GM18520 (cell line): Measurements from ENCODE around the gene GPS1.

ENCODE experiments used
- ATAC-seq: cut with Tn5 transposase; IDR thresholded peaks from one replicate; pipeline ENCODE4 v1.9.1; 2021; ENCODE audit not compliant: unreplicated experiment

Gene GPS1

DNA sequence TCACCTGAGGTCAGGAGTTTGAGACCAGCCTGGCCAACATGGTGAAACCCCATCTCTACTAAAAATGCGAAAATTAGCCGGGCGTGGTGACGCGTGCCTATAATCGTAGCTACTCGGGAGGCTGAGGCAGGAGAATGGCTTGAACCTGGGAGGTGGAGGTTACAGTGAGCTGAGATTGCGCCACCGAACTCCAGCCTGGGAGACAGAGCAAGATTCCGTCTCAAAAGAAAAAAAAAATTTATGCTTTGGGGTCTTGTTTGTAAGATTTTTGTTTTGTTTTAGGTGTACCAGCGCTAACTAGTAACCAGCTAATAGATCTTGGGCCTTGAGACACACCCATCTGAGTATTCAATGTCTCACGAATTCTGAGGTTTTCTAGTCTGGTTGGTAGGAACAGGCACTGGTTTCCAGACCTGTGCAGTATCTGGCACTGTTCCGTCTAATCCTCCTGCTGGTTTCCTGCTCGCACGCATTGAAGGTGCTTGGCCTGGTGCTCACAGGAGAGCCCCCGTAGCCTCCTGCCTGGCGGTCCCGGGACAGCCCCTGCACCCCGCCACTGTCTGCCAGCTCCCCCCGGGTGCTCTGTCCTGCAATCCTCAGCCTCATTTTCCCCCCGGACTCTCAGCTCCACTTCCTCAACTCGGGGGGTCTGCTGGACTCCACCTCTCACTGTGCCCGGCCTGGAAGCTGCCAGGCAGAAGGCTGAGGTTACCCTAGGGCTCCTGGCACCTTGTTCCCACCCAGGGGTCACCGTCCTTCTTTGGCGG, 24.5 kb downstream of the GPS1 start:
- ATAC-seq, result no peak

- no peak for ATAC-seq
Observed at GRCh38 chr17:82076785-82077591, 25.3 kb downstream of the GPS1 start.

GRCh38 chr17:82077617-82078358, 26.1 kb downstream of the GPS1 start:
- no peak for ATAC-seq

DNA sequence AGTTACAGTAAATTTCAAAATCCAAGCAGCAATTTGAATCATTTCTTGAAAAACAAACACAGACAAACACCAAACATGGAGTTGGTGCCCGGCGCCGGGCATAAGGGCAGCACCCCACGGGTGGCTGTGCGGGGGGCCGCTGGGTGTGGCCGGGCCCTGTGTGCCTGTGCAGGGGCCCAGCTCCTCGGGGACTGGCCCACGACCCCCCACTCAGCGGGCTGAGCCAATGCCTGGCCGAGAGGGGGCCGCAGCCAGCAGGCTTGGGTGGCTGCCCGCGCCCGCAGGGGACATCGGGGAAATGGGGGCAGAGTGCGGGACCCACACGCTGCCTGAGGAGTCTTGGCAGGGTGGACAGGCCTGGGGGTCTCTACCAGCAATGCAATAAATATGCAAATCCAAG, 26.7 kb downstream of the GPS1 start:
- no peak for ATAC-seq

GRCh38 chr17:82079001-82079677, 27.4 kb downstream of the GPS1 start:
- no peak for ATAC-seq

- no peak for ATAC-seq
Observed at GRCh38 chr17:82080048-82080788, 28.5 kb downstream of the GPS1 start.

GRCh38 chr17:82080789-82081464, 29.2 kb downstream of the GPS1 start:
- no peak for ATAC-seq

DNA sequence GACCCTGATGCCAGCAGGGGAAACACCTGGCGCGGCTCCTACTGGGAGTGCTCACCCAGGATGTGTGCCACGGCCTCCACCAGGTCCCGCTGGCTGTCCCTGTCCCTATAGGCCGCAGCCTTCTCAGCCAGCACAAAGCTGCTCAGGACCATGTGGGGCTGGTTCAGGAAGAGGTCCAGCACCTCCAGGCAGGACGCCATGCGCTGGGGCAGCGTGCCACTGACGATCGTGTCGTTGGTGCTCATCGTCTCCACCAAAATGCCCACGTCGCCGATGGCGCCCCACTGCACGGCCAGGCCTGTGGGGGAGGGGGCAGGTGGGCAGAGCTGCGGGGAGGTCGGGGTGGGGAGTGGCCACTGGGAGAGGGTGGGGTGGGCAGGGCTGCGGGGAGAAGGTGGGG, 29.8 kb downstream of the GPS1 start:
- no peak for ATAC-seq

DNA sequence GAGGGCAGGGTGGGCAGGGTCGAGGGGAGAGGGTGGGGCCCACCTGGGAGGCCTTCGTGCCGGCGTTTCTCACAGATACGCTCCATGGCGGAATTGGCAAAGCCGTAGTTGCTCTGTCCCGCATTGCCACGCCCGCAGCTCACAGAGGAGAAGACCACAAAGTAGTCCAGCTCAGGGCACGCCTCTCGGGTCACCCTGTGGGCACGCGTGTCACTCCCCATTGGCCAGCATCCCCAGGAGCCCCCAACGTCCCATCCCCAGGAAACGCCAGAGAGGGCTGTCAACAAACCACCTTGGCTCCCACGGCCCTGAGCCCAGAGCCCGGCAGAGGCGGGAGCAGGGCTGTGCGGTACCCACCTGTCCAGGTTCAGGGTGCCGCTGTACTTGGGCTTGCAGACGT, 30.3 kb downstream of the GPS1 start:
- no peak for ATAC-seq

GRCh38 chr17:82082456-82082855, 30.8 kb downstream of the GPS1 start:
- no peak for ATAC-seq

DNA sequence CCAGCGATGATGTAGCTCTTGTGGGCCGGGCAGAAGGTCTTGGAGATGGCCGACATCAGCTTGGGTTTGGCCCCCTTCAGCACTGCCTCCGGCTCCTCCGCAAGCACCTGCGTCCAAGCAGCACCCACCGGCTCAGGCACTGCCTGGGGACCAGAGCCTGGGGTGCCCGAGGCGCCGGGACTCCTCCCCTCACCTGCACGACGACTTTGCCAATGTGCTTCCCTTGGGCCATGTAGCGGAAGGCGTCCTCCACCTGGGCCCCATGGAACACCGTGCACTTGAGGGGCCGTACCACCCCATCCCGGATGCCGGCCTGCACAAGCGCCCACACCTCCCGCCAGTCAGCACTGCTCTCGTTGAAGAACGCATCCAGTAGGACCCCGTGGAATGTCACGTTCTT, 31.3 kb downstream of the GPS1 start:
- ATAC-seq, result no peak

DNA sequence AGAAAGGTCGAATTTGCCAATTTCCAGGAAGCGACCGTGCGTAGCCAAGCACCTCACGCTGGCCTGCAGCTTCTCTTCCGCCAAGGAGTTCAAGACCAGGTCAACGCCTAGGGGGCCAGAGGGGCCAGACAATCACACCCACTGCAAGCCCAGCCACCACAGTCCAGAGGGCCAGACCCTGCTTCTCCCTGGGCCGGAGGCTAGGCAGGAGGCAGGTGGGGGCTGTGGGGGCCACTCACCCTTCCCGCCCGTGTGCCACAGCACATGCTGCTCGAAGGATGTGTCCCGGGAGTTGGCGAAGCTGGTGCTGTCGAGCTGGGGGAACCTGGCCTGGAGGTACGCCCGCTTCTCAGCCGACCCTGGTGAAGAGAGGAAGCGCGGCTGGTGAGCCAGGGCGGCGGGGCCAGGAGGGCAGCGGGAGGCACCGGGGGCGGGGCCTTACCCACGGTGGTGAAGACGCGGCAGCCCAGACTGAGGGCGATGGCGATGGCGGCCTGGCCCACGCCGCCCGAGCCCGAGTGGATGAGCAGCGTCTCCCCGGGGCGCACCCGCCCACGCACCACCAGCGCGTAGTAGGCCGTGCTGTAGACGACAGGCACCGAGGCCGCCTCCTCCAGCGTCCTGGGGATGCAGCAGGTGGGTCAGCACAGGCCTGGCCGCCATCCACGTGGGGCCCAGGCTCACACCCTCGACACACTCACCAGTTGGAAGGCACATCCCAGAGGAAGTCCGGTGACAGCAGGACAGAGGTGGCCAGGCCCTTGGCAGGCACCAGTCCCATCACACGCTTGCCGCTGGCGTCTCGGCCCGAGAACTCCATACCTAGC, 32.0 kb downstream of the GPS1 start:
- ATAC-seq, result no peak

DNA sequence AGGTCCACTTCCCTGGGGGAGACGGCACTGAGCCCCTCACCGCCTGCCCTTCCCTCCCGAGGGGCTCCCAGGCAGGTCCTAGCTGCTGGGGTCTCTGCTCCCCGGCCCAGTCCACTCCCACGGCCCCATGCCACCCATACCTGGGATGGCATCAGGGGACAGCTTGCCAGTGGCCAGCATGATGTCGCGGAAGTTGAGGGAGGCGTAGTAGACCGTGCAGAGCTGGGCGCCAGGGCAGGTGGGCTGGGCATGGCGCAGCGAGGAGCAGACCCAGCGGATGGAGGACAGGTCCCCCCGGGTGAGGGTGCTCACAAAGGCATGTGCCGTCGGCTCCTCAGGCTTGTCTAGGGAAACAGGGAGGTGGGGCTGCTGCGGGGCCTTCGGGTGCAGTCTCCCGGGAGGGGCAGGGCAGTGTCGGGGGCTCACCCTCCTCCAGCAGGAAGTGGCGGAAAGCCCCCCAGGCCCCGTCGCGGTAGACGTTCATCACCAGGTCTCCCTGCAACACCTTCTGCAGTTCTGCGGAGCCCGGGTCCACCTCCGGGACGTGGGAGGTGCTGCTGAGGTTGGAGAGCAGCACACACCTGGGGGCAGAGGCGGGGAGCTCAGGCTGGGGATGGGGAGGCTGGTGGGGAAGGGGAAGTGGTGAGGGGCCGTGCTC, 32.8 kb downstream of the GPS1 start:
- ATAC-seq, result no peak

- no peak for ATAC-seq
Observed at GRCh38 chr17:82085031-82085861, 33.5 kb downstream of the GPS1 start.

- no peak for ATAC-seq
Observed at GRCh38 chr17:82085931-82086764, 34.5 kb downstream of the GPS1 start.

DNA sequence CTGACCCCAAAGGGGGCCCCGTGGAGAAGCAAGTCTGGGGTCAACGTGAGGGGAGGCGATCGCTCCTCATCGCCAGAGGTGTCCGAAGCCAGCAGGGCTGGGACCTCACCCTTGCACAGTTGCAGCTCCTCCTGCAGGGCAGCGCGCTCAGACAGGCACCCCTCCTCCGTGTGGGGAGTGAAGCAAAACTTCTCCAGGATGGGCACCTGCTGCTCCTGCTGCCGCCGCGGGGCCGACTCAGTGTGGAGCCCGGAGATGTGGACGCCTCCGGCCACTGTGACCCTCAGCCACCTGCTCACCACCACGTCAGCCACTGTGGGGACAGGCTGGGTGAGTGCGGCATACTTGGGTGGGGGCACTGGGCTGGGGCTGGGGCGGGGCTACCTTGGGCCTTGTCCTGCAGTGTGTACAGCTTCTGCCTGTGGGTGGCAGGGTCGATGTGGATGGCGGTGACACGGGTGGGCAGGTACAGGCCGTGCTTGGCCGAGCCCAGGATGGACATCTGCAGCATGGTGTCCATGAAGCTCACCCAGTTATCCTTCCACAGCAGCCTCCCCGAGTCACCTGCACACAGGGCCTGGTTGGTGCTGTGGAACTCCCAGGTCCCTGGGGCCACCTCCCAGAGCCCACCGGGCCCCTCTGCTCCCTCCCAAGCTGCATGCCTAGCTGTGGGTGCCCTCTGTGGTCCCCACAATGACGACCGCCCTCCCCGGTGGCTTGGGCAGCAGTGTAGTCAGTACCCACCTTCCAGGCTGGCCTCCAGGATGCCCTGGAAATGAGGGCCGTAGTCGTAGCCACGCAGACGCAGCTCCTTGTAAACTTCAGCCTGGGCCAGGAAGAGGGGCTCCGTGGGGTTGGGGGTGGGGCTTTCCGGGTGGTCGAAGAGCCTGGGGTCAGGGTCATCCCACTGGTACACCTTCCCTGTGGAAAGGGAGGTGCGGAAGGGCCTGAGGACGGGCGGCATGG, 35.5 kb downstream of the GPS1 start:
- no peak for ATAC-seq
